Measurements from ENCODE around the gene TMEM132C. TPM values are rescaled to one million over a fixed set of nuclear protein-coding genes. Genes with fewer than 3 reads are reported as not detected.

The TMEM132C gene
- total RNA-seq, 6 experiments from 2014 or later, result 0.04 to 0.19 (median 0.06) TPM; not detected in 3

DNA sequence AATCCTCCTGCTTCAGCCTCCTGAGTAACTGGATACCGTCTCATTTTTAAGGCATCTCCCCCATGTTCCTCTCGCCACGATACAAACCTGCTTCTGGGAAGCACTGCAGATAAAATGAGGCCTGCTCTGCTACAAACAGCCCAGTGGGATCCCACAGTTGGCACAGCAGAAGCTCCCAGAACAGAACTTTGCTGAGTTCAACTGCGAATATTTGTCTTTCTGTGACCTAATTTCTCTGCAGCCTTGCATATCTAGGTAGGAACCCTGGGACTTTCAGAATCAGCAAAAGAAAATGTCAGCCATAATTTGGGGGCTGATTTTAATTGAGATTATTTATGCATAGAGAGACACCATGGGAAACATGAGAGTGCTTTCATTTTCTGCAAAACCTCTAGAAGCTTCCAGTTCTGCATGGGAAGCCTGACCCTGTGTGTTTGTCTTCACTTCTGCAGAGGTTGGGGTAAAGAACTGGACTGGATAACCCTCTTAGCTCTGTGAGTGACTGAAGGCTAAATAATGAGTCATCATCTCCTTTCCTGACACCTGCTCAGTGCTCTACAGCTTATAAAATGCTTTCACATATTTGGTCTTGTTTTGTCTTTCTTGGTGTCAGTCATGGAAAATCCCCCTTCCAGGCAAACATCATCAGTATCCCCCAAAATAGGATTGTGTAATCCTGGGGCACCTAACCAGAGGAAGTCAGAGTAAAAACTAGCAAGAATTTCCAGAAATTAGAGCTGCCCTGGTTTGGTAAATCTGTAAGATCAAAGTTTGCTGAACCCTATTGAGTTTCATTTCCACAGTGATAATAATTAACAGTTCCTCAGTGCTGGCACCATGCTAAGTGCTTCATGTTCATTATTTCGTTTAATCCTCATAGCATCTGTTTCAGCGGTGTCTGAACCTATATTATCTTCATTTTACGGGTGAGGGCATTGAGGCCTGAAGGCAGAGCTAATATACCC, 371.0 kb downstream of the TMEM132C start:
- no peaks in the 10 kb centered on the region for H3K27me3 ChIP-seq
- H3K4me1 ChIP-seq, result peaks cover 0 to 10% (median 0%) of the 10 kb centered on the region in 4 donors
- DNase-seq (no peak), ATAC-seq (peak; percentile 29 to 93 (median 59))
- TF ChIP-seq POLR2A (IDR thresholded peaks at IDR 0.05), result no peak
- TF ChIP-seq, protein P1, sequence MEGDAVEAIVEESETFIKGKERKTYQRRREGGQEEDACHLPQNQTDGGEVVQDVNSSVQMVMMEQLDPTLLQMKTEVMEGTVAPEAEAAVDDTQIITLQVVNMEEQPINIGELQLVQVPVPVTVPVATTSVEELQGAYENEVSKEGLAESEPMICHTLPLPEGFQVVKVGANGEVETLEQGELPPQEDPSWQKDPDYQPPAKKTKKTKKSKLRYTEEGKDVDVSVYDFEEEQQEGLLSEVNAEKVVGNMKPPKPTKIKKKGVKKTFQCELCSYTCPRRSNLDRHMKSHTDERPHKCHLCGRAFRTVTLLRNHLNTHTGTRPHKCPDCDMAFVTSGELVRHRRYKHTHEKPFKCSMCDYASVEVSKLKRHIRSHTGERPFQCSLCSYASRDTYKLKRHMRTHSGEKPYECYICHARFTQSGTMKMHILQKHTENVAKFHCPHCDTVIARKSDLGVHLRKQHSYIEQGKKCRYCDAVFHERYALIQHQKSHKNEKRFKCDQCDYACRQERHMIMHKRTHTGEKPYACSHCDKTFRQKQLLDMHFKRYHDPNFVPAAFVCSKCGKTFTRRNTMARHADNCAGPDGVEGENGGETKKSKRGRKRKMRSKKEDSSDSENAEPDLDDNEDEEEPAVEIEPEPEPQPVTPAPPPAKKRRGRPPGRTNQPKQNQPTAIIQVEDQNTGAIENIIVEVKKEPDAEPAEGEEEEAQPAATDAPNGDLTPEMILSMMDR (IDR thresholded peaks at IDR 0.05), result no peak
- 45% methylated on average over 7 of the region's 7 CpGs for WGBS (ENCODE audit: insufficient coverage, low coverage, low lambda C conversion rate, missing lambda C conversion rate)
- intact Hi-C loops (cut with DNase I), result no loop called here
- no peaks in the 10 kb centered on the region for H3K36me3 ChIP-seq
- H3K4me3 ChIP-seq, result no peak overlapping the region
- H3K27ac ChIP-seq, result peak overlapping the region in 2 of 3 donors; percentile 35 to 47
- no peaks in the 10 kb centered on the region for H3K9me3 ChIP-seq

DNA sequence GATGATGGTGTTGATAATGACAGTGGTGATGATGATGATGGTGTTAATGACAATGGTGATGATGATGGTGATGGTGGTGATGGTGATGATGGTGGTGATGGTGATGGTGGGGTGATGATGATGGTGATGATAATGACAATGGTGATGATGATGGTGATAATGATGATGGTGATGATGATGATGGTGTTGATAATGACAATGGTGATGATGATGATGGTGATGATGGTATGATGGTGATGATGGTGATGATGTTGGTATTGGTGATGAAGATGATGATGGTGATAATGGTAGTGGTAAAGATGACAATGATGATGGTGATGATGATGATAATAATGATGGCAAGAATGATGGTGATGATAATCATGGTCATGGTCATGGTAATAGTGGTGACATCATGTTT, 372.1 kb downstream of the TMEM132C start:
- Histone ChIP-seq H3K4me3 (no peak overlapping the region), H3K4me1 (peaks cover 0 to 10% (median 0%) of the 10 kb centered on the region in 4 donors), H3K27me3 (no peaks in the 10 kb centered on the region), H3K9me3 (no peaks in the 10 kb centered on the region), H3K27ac (no peak overlapping the region), H3K36me3 (no peaks in the 10 kb centered on the region)
- ATAC-seq (no peak), DNase-seq (no peak)
- intact Hi-C loops (cut with DNase I), result no loop called here
- no peak for TF ChIP-seq POLR2A (IDR thresholded peaks at IDR 0.05)
- TF ChIP-seq, protein P1 (IDR thresholded peaks at IDR 0.05), result no peak

DNA sequence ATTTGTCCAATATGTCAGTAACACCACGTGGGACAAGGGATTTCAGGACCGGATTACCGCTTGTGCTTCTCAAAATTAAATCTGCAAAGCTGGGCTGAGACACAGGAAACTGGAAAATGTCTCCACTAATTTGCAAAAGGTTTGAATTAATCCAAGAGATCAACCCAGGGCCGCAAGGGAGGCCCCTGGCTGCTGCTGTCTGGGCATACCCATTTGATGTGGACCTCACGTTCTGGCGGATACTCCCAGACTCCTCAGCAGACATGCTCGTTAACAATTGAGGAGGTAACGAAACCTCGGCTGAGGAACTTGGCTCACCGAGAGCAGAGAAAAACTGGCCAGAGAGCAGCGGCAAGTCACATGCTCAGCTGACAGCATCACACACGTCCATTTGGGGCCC, 376.2 kb downstream of the TMEM132C start:
- H3K27ac ChIP-seq, result no peak overlapping the region
- H3K9me3 ChIP-seq, result no peaks in the 10 kb centered on the region
- no peak for TF ChIP-seq POLR2A (IDR thresholded peaks at IDR 0.05)
- TF ChIP-seq, protein P1 (IDR thresholded peaks at IDR 0.05), result no peak
- no peaks in the 10 kb centered on the region for H3K36me3 ChIP-seq
- no peaks in the 10 kb centered on the region for H3K4me1 ChIP-seq
- intact Hi-C loops (cut with DNase I), result no loop called here
- DNase-seq, result no peak
- ATAC-seq, result no peak
- H3K27me3 ChIP-seq, result no peaks in the 10 kb centered on the region
- no peak overlapping the region for H3K4me3 ChIP-seq
- 45% methylated on average over 10 of the region's 12 CpGs for WGBS (ENCODE audit: insufficient coverage, low coverage, low lambda C conversion rate, missing lambda C conversion rate)

DNA sequence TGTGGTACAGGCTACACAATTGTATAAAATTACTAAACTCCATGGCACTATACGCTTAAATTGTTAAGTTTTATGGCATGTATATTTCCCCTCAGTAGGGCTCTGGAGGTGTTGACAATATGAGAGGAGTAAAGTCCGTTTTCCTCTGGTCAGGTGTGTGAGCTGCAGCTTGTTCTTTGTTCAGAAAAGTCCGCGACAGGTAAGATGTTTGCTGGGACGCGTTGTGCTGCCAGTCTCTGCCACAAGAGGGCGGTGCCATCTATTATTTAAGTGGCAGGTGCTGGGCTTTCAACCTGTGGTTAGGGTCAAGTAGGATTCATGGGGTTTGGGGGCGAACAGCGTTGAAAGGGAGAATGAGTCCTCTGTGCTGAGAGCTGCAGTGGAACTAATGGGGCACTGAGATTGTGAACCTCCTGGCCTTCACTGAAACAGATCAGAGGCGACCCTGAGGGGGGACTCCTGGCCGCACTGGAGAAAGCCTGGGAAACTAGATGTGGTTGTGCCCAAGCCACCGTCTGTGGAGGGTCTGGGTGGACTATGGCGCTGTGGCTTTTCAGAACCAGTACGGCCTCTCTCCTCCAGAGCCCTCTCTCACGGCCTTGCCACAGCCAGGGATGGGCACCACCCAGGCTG, 377.8 kb downstream of the TMEM132C start:
- no peaks in the 10 kb centered on the region for H3K27me3 ChIP-seq
- H3K4me3 ChIP-seq, result no peak overlapping the region
- H3K36me3 ChIP-seq, result no peaks in the 10 kb centered on the region
- TF ChIP-seq, protein P1 (IDR thresholded peaks at IDR 0.05), result peak; percentile 39 to 60 (median 52)
- TF ChIP-seq POLR2A (IDR thresholded peaks at IDR 0.05), result no peak
- H3K9me3 ChIP-seq, result no peaks in the 10 kb centered on the region
- H3K4me1 ChIP-seq, result no peaks in the 10 kb centered on the region
- WGBS (ENCODE audit: insufficient coverage, low coverage, low lambda C conversion rate, missing lambda C conversion rate), result 19% methylated on average over 9 of the region's 15 CpGs
- ATAC-seq, result peak; percentile 49 to 58 (median 56)
- no peak overlapping the region for H3K27ac ChIP-seq
- DNase-seq, result peak in 2 of 3 donors; percentile 25 to 47
- intact Hi-C loops (cut with DNase I), result no loop called here

All from right lobe of liver (tissue), 6 donors.